HepG2 (cell line): ENCODE data around the gene GLUD2. TPM values are rescaled to one million over a fixed set of nuclear protein-coding genes. Genes with fewer than 3 reads are reported as not detected.

Experiments
- ATAC-seq: fragments of 200-7000 bp; cut with Tn5 transposase; 3 replicates; pipeline ENCODE4 v1.9.1; 2020; ENCODE audit warnings: mild to moderate bottlenecking, moderate library complexity
- BruUV-seq: library from RNA; stranded (reverse); fragments of 400-500 nt; replicated peaks from 2 replicates; lab custom pipeline; 2021; lab: Mats Ljungman, UMichigan
- CTCF ChIA-PET: fragments of 300-600 bp; formaldehyde crosslinking; extraction: SDS; loops from one replicate; lab custom pipeline; 2021; ENCODE audit warnings: low total read pairs, inconsistent platforms, low intra/inter-chr PET ratio; lab: Yijun Ruan, JAX
- POLR2A ChIA-PET: fragments of 350-600 bp; sonication (Branson Sonifier 250); formaldehyde crosslinking; loops from one replicate; lab custom pipeline; 2020; ENCODE audit warnings: antibody characterized with exemption, inconsistent platforms; lab: Yijun Ruan, JAX
- DNase-seq: peaks from one replicate; pipeline ENCODE4 v3.0.0-alpha.2; 2015; ENCODE audit warnings: low spot score
- FAIRE-seq: peaks from 3 replicates; lab custom pipeline; 2011; peaks lifted over from hg19 to GRCh38; lab: Jason Lieb, UNC
- H2AFZ ChIP-seq: one replicate; pipeline ENCODE4 v1.6.1; 2011; ENCODE audit warnings: low read length, inconsistent platforms
- H3K27ac ChIP-seq: fragments of 300-600 bp; 3 replicates; pipeline ENCODE4 v1.8.0; 2011; ENCODE audit warnings: mixed run types, mild to moderate bottlenecking, mixed read lengths, low read length, inconsistent platforms; ENCODE audit not compliant: insufficient read depth; ENCODE audit errors: extremely low read length
- H3K27me3 ChIP-seq, 2 experiments: fragments of 200-600 bp in 1 of 2; 2 replicates in 1 of 2; 3 replicates in 1 of 2; pipeline versions ENCODE4 v1.6.0 to v1.8.0; 2011; ENCODE audit warnings: low read length in 2 of 2, mild to moderate bottlenecking in 2 of 2, moderate library complexity in 2 of 2, inconsistent platforms in 1 of 2; ENCODE audit not compliant: insufficient read depth in 2 of 2, control insufficient read depth in 1 of 2
- H3K36me3 ChIP-seq, 2 experiments: fragments of 200-600 bp in 1 of 2; replicated peaks in 1 of 2; 2 replicates in 1 of 2; 3 replicates in 1 of 2; pipeline versions ENCODE4 v1.5.1 to v1.8.0; 2011; ENCODE audit warnings: low read length in 2 of 2, inconsistent platforms in 1 of 2; ENCODE audit not compliant: insufficient read depth in 2 of 2, control insufficient read depth in 1 of 2
- H3K4me1 ChIP-seq: 2 replicates; pipeline ENCODE4 v1.5.1; 2012; ENCODE audit warnings: low read length, inconsistent platforms; ENCODE audit not compliant: insufficient read depth
- H3K4me2 ChIP-seq: 2 replicates; pipeline ENCODE4 v1.6.0; 2011; ENCODE audit warnings: low read depth, low read length, inconsistent platforms
- H3K4me3 ChIP-seq, 3 experiments: fragments of 200-600 bp in 1 of 3; sonication (generic), shearing (Covaris generic) in 1 of 3; replicated peaks in 1 of 3; 2 replicates each; pipeline ENCODE4 v1.5.1; 2011 to 2016; ENCODE audit warnings: low read length in 3 of 3, inconsistent platforms in 2 of 3, low read depth in 2 of 3, mild to moderate bottlenecking in 2 of 3, control low read depth in 1 of 3, mixed read lengths in 1 of 3; ENCODE audit not compliant: insufficient read depth in 1 of 3
- H3K79me2 ChIP-seq: one replicate; pipeline ENCODE4 v1.6.1; 2011; ENCODE audit warnings: low read length, inconsistent platforms; ENCODE audit not compliant: insufficient read depth
- H3K9ac ChIP-seq: 2 replicates; pipeline ENCODE4 v1.6.0; 2011; ENCODE audit warnings: mild to moderate bottlenecking, low read depth, low read length, inconsistent platforms; ENCODE audit not compliant: insufficient read depth
- H3K9me3 ChIP-seq: 2 replicates; pipeline ENCODE4 v1.5.1; 2012; ENCODE audit warnings: mild to moderate bottlenecking, low read length
- H4K20me1 ChIP-seq: 2 replicates; pipeline ENCODE4 v1.6.0; 2011; ENCODE audit warnings: inconsistent platforms, mild to moderate bottlenecking, low read length, moderate library complexity; ENCODE audit not compliant: insufficient read depth
- CAMTA2 ChIP-seq: sonication (generic); formaldehyde crosslinking; IDR thresholded peaks from 2 replicates; pipeline ENCODE4 v1.4.0; 2020; ENCODE audit warnings: mild to moderate bottlenecking, missing genetic modification reagents, borderline replicate concordance
- DNMT1 ChIP-seq: sonication (generic); formaldehyde crosslinking; IDR thresholded peaks from 2 replicates; pipeline ENCODE4 v1.5.1; 2020; ENCODE audit warnings: mild to moderate bottlenecking, missing genetic modification reagents
- HINFP ChIP-seq: sonication (generic); formaldehyde crosslinking; IDR thresholded peaks from 2 replicates; pipeline ENCODE4 v1.4.0; 2020; ENCODE audit warnings: low read depth, mild to moderate bottlenecking, missing genetic modification reagents
- HNRNPLL ChIP-seq: fragments of 200-400 bp; formaldehyde crosslinking; IDR thresholded peaks from 2 replicates; pipeline ENCODE4 v1.6.1; 2017; ENCODE audit warnings: mild to moderate bottlenecking, low read depth, low read length; ENCODE audit not compliant: poor library complexity, severe bottlenecking
- KLF12 ChIP-seq: sonication (generic); formaldehyde crosslinking; IDR thresholded peaks from 2 replicates; pipeline ENCODE4 v1.4.0; 2020; ENCODE audit warnings: missing genetic modification reagents, borderline replicate concordance
- PBX3 ChIP-seq: sonication (generic); formaldehyde crosslinking; IDR thresholded peaks from 2 replicates; pipeline ENCODE4 v1.8.1; 2023; ENCODE audit warnings: missing genetic modification reagents, inconsistent platforms, borderline replicate concordance
- REST ChIP-seq, 2 experiments: IDR thresholded peaks; 2 replicates each; pipeline ENCODE4 v1.6.1; 2011 to 2012; ENCODE audit warnings: low read length in 2 of 2, borderline replicate concordance in 1 of 2, low read depth in 1 of 2, mild to moderate bottlenecking in 1 of 2, moderate library complexity in 1 of 2
- STAT5B ChIP-seq: sonication (generic); formaldehyde crosslinking; IDR thresholded peaks from 2 replicates; pipeline ENCODE4 v1.4.0; 2020; ENCODE audit warnings: missing genetic modification reagents
- XBP1 ChIP-seq: sonication (generic); formaldehyde crosslinking; IDR thresholded peaks from 2 replicates; pipeline ENCODE4 v1.5.0; 2020; ENCODE audit warnings: missing genetic modification reagents
- ZBTB25 ChIP-seq: IDR thresholded peaks from 2 replicates; pipeline ENCODE4 v1.6.1; 2018; ENCODE audit warnings: missing genetic modification reagents
- ZNF260 ChIP-seq: sonication (generic); formaldehyde crosslinking; IDR thresholded peaks from 2 replicates; pipeline ENCODE4 v1.4.0; 2020; ENCODE audit warnings: missing genetic modification reagents, low read depth, mild to moderate bottlenecking, borderline replicate concordance
- WGBS: methylation state at CpG from one replicate; pipeline ENCODE4 v1.1.6; 2017; ENCODE audit warnings: low lambda C conversion rate; 5-methylcytosine and 5-hydroxymethylcytosine counted together
- in situ Hi-C: cut with HindIII; loops from 2 replicates; pipeline ENCODE4 v1.10.0; 2017; ENCODE audit warnings: low pct_unique_long_range_greater_than_20kb; ENCODE audit not compliant: extremely low pct_ligation_motif_present
- intact Hi-C: fragments of 100-400 bp; cut with micrococcal nuclease; formaldehyde crosslinking; loops from one replicate; pipeline ENCODE4 v1.10.0; 2022; ENCODE audit not compliant: unreplicated experiment
- polyA plus RNA-seq, 8 experiments: library from polyadenylated mRNA; depleted of rRNA in 3 of 8; stranded (reverse) in 7 of 8; unstranded in 1 of 8; fragments of >200 nt; fragmentation: Illumina TruSeq in 4 of 8; extraction: Trizol in 4 of 8; gene quantifications; 2 replicates each; pipeline versions ENCODE4 v1.2.1 to v1.2.3, GENCODE V29; 2011 to 2016; ENCODE audit warnings: low read depth in 4 of 8, missing spikeins in 1 of 8, mixed read lengths in 1 of 8; ENCODE audit not compliant: insufficient read depth in 1 of 8
- total RNA-seq, 5 experiments: library from RNA; depleted of rRNA; stranded (reverse); fragments of >200 nt; fragmentation: Illumina TruSeq; extraction: Trizol; gene quantifications; 2 replicates each; pipeline ENCODE4 v1.2.3, GENCODE V29; 2016; ENCODE audit warnings: low read depth in 1 of 5

GLUD2 gene
- total and polyA plus RNA-seq, 2 of the 13 experiments (the other 11 are each of a cell fraction or from before 2014, with no cell fraction given): 3.4 to 8.0 TPM

- ATAC-seq: no peak
- H3K4me3 ChIP-seq: no peak overlapping the region
- H3K9ac ChIP-seq: no peak overlapping the region
- no TSS peak for BruUV-seq
- H3K27me3 ChIP-seq: no peaks in the 10 kb centered on the region
- no peak overlapping the region for H3K4me2 ChIP-seq
- no peak for TF ChIP-seq ZBTB25
- TF ChIP-seq HINFP: no peak
- TF ChIP-seq ZNF260 (CRISPR knock-in tag): no peak
- TF ChIP-seq DNMT1 (CRISPR knock-in tag): no peak
- no peak for TF ChIP-seq KLF12 (CRISPR knock-in tag)
- TF ChIP-seq CAMTA2 (CRISPR knock-in tag): no peak
- no peak for TF ChIP-seq REST (IDR thresholded peaks at IDR 0.05; ENCODE audit: borderline replicate concordance in 1 of 2, low read depth in 1 of 2, low read length in 2 of 2)
- TF ChIP-seq HNRNPLL: no peak
- TF ChIP-seq PBX3 (CRISPR knock-in tag): no peak
- TF ChIP-seq XBP1: no peak
- TF ChIP-seq STAT5B: no peak
- H3K9me3 ChIP-seq: no peaks in the 10 kb centered on the region
- ChIA-PET POLR2A (no interaction called here), CTCF (no interaction called here)
- H3K36me3 ChIP-seq: no peaks in the 10 kb centered on the region
- in situ Hi-C loops (no loop called here), intact Hi-C loops (no loop called here)
- no peak for FAIRE-seq
- no peak for DNase-seq
- 0% methylated on average over 1 of the region's 1 CpG for WGBS
- no peaks in the 10 kb centered on the region for H3K79me2 ChIP-seq
- H2AFZ ChIP-seq: no peak overlapping the region
- no peak overlapping the region for H3K27ac ChIP-seq
- no peaks in the 10 kb centered on the region for H3K4me1 ChIP-seq
- no peaks in the 10 kb centered on the region for H4K20me1 ChIP-seq
Measured at GRCh38 chrX:121028419-121028818, 19.0 kb upstream of the GLUD2 start.
